SU-DHL-6 (cell line): ENCODE results near the gene CD52.

ENCODE experiments used
- H2AFZ ChIP-seq: fragments of 200-600 bp; sonication (generic); 2 replicates; pipeline ENCODE4 v1.6.1; 2014; ENCODE audit warnings: low read depth, mild to moderate bottlenecking, moderate library complexity, mixed read lengths, antibody characterized with exemption, low read length; ENCODE audit not compliant: severe bottlenecking
- H3F3A ChIP-seq: fragments of 200-600 bp; shearing (Covaris generic); 2 replicates; pipeline ENCODE4 v1.6.0; 2016; ENCODE audit warnings: antibody characterized with exemption, mild to moderate bottlenecking; ENCODE audit not compliant: insufficient read depth
- H3K27ac ChIP-seq: fragments of 200-600 bp; sonication (generic); 2 replicates; pipeline ENCODE4 v1.5.1; 2016; ENCODE audit warnings: low read depth, mild to moderate bottlenecking, low read length, moderate library complexity, mixed read lengths
- H3K27me3 ChIP-seq: fragments of 200-600 bp; sonication (generic), shearing (Covaris generic); 2 replicates; pipeline ENCODE4 v1.6.0; 2014; ENCODE audit warnings: mild to moderate bottlenecking, low read length
- H3K36me3 ChIP-seq: fragments of 200-600 bp; sonication (generic); 2 replicates; pipeline ENCODE4 v1.6.1; 2014; ENCODE audit warnings: mild to moderate bottlenecking, low read length, mixed read lengths
- H3K4me2 ChIP-seq: fragments of 300-600, 200-600 bp; shearing (Covaris generic), sonication (generic); 2 replicates; pipeline ENCODE4 v1.6.0; 2014; ENCODE audit warnings: low read length, low read depth, mild to moderate bottlenecking; ENCODE audit not compliant: poor library complexity, severe bottlenecking
- H3K4me3 ChIP-seq: fragments of 200-600 bp; sonication (generic); 2 replicates; pipeline ENCODE4 v1.5.1; 2014; ENCODE audit warnings: antibody characterized with exemption, low read length, mild to moderate bottlenecking, mixed read lengths; ENCODE audit not compliant: insufficient read depth, poor library complexity, severe bottlenecking
- H3K79me2 ChIP-seq: fragments of 200-600 bp; sonication (generic); 2 replicates; pipeline ENCODE4 v1.6.1; 2014; ENCODE audit warnings: mild to moderate bottlenecking, low read length, moderate library complexity; ENCODE audit not compliant: insufficient read depth
- H3K9ac ChIP-seq: fragments of 200-600 bp; sonication (generic); 2 replicates; pipeline ENCODE4 v1.7.0; 2014; ENCODE audit warnings: mild to moderate bottlenecking, low read length
- H3K9me2 ChIP-seq: fragments of 200-600 bp; sonication (generic); replicated peaks from 2 replicates; pipeline ENCODE4 v1.6.1; 2014; ENCODE audit warnings: low read length; ENCODE audit not compliant: insufficient read depth
- H3K9me3 ChIP-seq: fragments of 200-600 bp; sonication (generic); 2 replicates; pipeline ENCODE4 v1.6.1; 2014; ENCODE audit warnings: low read length, mixed read lengths; ENCODE audit not compliant: insufficient read depth
- H4K20me1 ChIP-seq: fragments of 200-600 bp; sonication (generic); 2 replicates; pipeline ENCODE4 v1.6.1; 2014; ENCODE audit warnings: low read depth, mild to moderate bottlenecking, antibody characterized with exemption, low read length, moderate library complexity, mixed read lengths
- CTCF ChIP-seq: fragments of 200-600 bp; sonication (generic); IDR thresholded peaks from one replicate; pipeline ENCODE4 v1.5.1; 2017; ENCODE audit warnings: antibody characterized with exemption, mild to moderate bottlenecking, low read length, moderate library complexity; ENCODE audit not compliant: insufficient read depth, poor library complexity, severe bottlenecking
- EZH2phosphoT487 ChIP-seq: fragments of 200-600 bp; sonication (generic), shearing (Covaris generic); conservative IDR thresholded peaks from 2 replicates; pipeline ENCODE4 v1.6.1; 2018; ENCODE audit warnings: mild to moderate bottlenecking, antibody characterized with exemption, low read length, moderate library complexity, mixed read lengths

CD52 gene

DNA sequence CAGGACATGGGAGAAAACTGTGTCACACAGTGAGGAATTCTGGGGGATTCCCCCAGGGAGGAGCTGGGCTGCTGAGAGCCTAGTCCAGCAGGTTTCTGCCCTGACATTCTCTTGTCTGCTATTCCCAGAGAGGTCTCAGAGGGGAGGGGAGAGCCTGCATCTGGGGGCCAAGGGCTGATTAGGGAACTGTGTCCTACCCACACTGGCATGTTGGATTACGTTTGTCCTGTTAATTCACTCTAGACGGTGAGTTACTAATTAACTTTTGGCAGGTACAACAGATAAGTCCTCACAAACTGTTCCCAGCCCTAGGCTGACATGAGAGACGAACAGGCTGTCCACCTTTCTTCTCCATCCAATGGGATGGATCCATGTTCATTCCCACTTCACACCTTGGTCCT, 40.5 kb upstream of the CD52 start:
- Histone ChIP-seq H3K9me2 (no peaks in the 10 kb centered on the region), H4K20me1 (no peaks in the 10 kb centered on the region; the same call in 1 of the 2 replicates), H3K4me3 (no peak overlapping the region), H3K9ac (no peak overlapping the region), H3K9me3 (no peaks in the 10 kb centered on the region), H3K79me2 (peaks cover 4% of the 10 kb centered on the region; the same call in 1 of the 2 replicates), H3F3A (peaks cover 19% of the 10 kb centered on the region), H2AFZ (no peak overlapping the region), H3K4me2 (no peak overlapping the region), H3K36me3 (no peaks in the 10 kb centered on the region), H3K27ac (no peak overlapping the region), H3K27me3 (no peaks in the 10 kb centered on the region)
- no peak for TF ChIP-seq CTCF
- TF ChIP-seq EZH2phosphoT487: no peak

DNA sequence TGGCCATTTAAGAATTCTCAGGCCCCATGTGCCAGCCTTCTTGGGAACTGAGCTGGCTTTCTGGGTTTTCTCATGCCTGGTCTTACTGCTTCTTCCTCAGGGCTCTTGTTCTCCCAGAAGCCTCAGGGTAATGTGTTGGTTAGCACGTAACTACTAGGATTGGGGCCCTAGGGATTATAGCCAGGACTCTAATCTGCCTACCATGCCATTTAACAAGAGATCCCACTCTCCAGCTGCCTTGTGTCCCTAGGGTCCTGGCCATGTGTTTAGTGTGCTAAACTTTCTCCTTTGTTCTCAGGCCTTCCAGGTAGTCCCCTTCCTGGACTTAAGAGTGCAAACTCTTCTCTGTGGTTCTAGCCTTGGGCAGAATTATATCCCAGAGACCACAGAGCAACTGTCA, 40.0 kb upstream of the CD52 start:
- H3K9me3 ChIP-seq: no peaks in the 10 kb centered on the region
- no peak overlapping the region for H3K4me3 ChIP-seq
- no peak overlapping the region for H3K27ac ChIP-seq
- H4K20me1 ChIP-seq: no peaks in the 10 kb centered on the region; the same call in 1 of the 2 replicates
- H3K9ac ChIP-seq: no peak overlapping the region
- no peaks in the 10 kb centered on the region for H3K36me3 ChIP-seq
- H3K79me2 ChIP-seq: peaks cover 4% of the 10 kb centered on the region; the same call in 1 of the 2 replicates
- no peaks in the 10 kb centered on the region for H3K27me3 ChIP-seq
- no peak overlapping the region for H2AFZ ChIP-seq
- no peaks in the 10 kb centered on the region for H3K9me2 ChIP-seq
- no peak overlapping the region for H3K4me2 ChIP-seq
- TF ChIP-seq CTCF: no peak
- no peak for TF ChIP-seq EZH2phosphoT487
- H3F3A ChIP-seq: peaks cover 19% of the 10 kb centered on the region

DNA sequence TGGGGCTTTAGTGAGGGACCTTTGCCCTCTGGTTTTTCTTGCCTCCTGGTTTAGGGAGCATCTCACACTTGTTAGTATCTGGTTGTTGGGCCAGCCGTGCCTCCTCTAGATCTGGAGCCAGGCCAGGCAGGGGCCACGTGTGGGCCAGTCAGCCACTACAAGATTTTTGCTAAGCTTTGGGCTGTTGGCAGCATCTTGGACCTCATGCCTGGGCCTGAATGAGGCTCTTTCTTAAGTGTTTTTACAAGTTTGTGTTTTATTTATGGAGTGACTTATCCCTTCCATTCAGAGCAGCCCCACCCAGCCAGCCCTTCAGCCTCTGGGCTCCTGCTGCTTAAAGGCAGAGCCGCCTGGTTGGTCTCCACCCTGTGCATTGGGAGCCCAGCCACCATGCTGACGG, 39.5 kb upstream of the CD52 start:
- Histone ChIP-seq H3K4me3 (no peak overlapping the region), H3K36me3 (no peaks in the 10 kb centered on the region), H2AFZ (no peak overlapping the region), H3K9ac (peak overlapping the region; percentile 72; the same call in 1 of the 2 replicates), H4K20me1 (no peaks in the 10 kb centered on the region; the same call in 1 of the 2 replicates), H3K4me2 (no peak overlapping the region), H3K9me2 (no peaks in the 10 kb centered on the region), H3K27me3 (no peaks in the 10 kb centered on the region), H3K9me3 (no peaks in the 10 kb centered on the region), H3K79me2 (peaks cover 4% of the 10 kb centered on the region; the same call in 1 of the 2 replicates), H3F3A (peaks cover 19% of the 10 kb centered on the region), H3K27ac (no peak overlapping the region)
- TF ChIP-seq EZH2phosphoT487 (no peak), CTCF (no peak)
